ENCODE results near the gene ELOB.

DNA sequence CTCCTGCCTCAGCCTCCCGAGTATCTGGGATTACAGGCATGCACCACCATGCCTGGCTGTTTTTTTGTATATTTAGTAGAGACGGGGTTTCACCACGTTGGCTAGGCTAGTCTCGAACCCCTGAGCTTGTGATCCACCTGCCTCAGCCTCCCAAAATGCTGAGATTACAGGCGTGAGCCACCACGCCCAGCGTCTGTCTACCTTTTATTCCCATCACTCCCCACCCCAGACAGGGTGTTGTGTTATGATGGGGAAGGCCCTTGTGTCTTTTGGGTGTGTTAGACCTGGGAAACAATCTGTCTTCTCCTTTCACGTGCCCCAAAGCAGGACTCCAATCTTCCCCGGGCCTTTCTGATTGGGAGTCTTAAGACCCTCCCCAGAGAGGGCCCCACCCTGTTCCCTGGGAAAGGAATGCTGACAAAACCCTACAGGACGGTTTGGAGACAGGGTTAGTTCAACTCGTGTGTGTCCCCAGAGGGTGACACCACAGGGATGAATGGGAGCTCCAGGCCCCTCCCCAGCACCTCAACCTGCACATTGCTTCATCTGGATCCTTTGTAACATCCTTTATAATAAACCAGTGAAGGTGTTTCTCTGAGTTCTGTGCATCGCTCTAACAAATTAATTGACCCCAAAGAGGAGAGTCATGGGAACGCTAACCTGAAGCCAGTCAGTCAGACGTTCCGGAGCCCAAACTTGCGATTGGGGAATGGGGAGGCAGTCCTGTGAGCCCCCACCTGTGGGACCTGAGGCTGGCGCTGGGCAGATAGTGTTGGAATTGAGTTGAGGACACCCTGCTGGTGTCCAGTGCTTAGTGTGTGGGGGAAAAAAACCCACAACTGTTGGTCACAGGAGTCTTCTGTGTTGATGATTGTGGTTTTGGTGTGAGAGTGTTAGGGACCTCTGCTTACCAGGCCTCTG is 3.2 kb upstream of the ELOB start:
- no peak for TF ChIP-seq GLIS3 (CRISPR knock-in tag; IDR thresholded peaks at IDR 0.05)
- no peak for TF ChIP-seq PPARA (CRISPR knock-in tag; IDR thresholded peaks at IDR 0.05; ENCODE audit: borderline replicate concordance)
- TF ChIP-seq TOX (CRISPR knock-in tag; IDR thresholded peaks at IDR 0.05; ENCODE audit: borderline replicate concordance): no peak
- TF ChIP-seq ZFP30 (CRISPR knock-in tag; IDR thresholded peaks at IDR 0.05): no peak
- TF ChIP-seq, protein P1, sequence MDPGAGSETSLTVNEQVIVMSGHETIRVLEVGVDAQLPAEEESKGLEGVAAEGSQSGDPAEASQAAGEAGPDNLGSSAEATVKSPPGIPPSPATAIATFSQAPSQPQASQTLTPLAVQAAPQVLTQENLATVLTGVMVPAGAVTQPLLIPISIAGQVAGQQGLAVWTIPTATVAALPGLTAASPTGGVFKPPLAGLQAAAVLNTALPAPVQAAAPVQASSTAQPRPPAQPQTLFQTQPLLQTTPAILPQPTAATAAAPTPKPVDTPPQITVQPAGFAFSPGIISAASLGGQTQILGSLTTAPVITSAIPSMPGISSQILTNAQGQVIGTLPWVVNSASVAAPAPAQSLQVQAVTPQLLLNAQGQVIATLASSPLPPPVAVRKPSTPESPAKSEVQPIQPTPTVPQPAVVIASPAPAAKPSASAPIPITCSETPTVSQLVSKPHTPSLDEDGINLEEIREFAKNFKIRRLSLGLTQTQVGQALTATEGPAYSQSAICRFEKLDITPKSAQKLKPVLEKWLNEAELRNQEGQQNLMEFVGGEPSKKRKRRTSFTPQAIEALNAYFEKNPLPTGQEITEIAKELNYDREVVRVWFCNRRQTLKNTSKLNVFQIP (CRISPR knock-in tag; IDR thresholded peaks at IDR 0.05; ENCODE audit: borderline replicate concordance, low read depth): no peak
- no peak for TF ChIP-seq ZNF70 (CRISPR knock-in tag; IDR thresholded peaks at IDR 0.05)
- TF ChIP-seq CSDC2 (CRISPR knock-in tag; IDR thresholded peaks at IDR 0.05): no peak
- TF ChIP-seq SNAI2 (CRISPR knock-in tag; IDR thresholded peaks at IDR 0.05): no peak
- no peak for TF ChIP-seq ZNF8 (CRISPR knock-in tag; IDR thresholded peaks at IDR 0.05)
- no peak for TF ChIP-seq TCF4 (CRISPR knock-in tag; IDR thresholded peaks at IDR 0.05; ENCODE audit: borderline replicate concordance)
- TF ChIP-seq RARB (CRISPR knock-in tag; IDR thresholded peaks at IDR 0.05): no peak
- no peak for TF ChIP-seq ZFP3 (CRISPR knock-in tag; IDR thresholded peaks at IDR 0.05)
